HG03558 (cell line): Measurements from ENCODE around the gene POLA1.

Experiments
- ATAC-seq: cut with Tn5 transposase; IDR thresholded peaks from one replicate; pipeline ENCODE4 v1.9.1; 2021; ENCODE audit warnings: moderate number of reproducible peaks; ENCODE audit not compliant: unreplicated experiment; ENCODE audit errors: extremely low read depth

The POLA1 gene

DNA sequence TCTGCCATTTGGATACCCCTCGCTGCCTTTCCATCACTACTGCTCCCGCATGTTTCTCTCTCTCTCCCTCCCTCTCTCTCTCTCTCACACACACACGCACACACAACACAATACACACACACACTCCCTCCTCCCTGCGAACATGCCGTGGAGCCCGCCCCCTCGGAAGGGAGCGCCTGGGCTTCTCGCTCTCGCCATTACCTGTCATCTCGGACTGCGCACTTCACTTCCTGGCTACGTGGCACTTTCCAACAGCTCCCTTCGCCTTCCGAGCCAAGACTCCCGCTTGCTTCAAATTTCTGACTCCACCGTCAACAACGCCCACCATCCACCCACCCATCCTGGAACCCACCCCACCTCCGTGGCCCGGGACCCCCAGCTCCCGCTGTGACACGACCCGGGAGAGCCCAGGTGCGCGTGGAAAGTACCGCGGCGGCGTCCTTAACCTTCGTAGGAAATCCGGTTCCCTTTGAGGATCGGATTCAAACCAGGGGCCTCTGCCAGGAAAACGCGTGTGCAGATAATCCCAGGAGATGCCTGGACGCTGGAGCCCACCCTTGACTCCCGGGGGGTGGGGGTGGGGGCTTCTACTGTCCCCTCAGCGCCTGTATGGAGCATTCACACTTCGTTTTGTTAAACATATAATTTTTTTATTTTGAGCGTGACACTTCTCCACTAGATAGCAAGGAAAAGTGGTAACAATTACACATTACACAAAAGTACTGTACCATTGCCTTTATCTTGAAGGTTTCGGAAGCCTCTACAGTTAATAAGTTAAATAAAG is 309.5 kb downstream of the POLA1 start:
- ATAC-seq, result no peak

DNA sequence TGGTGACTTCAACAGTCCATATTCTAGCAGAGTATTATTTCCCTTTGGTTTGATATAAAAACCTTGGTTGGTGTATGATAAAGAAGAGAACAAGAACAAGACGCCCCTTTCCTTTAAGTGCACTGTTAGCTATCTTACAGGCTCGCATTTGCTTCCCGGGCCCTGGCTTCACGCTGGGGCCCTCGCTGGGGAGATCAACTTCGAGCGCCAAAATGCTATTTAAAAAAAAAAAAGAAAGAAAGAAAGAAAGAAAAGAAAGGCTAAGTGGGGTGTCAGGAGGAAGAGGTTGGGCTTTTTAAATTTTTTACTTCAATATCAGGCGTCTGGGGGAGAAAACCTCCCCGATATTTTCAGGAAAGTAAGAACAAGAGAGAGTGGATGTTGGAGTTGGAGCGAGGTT is 310.3 kb downstream of the POLA1 start:
- ATAC-seq, result no peak

- no peak for ATAC-seq
Observed at GRCh38 chrX:25004485-25005032, 310.8 kb downstream of the POLA1 start.

DNA sequence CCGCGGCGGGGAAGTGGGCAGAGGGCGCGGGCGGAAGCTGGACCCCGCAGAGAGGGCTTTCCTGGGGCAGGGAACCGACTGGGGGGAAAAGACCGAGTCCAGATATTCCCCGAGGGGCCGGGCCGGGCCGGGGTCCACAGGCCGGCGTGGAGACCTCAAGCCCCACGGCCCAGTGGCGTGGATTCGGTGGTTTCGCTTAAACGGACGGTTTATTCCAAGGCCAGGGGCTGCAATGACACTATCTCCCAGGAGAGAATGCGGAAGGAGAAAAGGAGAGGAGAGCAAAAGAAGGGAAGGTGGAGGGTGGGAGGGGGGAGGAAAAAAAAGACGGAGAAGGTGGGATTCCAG is 311.3 kb downstream of the POLA1 start:
- ATAC-seq, result no peak

GRCh38 chrX:25005382-25006185 is 311.9 kb downstream of the POLA1 start:
- ATAC-seq, result no peak

- ATAC-seq, result no peak
Observed at GRCh38 chrX:25006586-25007058, 312.9 kb downstream of the POLA1 start.

GRCh38 chrX:25007059-25008053 is 313.6 kb downstream of the POLA1 start:
- ATAC-seq, result no peak

- ATAC-seq, result no peak
Observed at GRCh38 chrX:25009407-25009806, 315.7 kb downstream of the POLA1 start.

DNA sequence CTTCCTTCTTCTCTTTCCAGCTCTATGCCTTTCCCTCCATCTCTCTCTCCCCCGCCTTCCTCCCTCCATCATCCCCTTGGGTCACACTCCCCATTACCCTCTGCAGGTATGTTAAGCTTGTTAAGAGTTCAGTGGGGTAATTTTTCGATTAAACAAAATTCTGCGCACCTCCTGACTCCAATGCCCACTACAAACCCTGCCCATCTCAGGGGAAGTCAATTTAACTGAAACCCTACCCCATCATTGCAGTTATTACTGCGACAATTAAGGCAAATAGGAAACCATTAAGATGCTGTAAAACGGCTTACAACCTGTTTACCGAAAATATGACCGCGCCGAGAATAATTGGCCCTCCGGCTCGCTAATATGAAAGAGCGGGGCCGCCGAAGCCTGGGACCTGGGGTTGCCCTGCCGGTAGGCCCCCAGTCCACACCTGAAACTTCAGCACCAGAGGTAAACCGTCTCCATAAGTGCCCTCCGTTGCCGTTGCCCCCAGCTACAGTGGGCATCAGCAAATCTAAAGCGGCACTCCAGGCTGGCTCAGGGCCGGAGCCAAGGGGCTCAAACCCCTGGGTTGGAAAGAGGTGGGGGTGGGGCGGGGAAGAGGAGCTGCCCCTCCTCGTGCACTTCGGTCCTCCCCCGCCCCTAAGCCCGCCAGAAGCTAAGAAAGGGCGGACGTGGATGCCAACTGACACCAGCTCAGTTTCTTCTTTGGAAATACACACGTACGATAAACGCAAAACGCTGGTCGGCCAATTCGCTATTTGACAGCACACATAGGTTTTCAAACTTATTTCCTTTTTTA is 317.3 kb downstream of the POLA1 start:
- no peak for ATAC-seq

DNA sequence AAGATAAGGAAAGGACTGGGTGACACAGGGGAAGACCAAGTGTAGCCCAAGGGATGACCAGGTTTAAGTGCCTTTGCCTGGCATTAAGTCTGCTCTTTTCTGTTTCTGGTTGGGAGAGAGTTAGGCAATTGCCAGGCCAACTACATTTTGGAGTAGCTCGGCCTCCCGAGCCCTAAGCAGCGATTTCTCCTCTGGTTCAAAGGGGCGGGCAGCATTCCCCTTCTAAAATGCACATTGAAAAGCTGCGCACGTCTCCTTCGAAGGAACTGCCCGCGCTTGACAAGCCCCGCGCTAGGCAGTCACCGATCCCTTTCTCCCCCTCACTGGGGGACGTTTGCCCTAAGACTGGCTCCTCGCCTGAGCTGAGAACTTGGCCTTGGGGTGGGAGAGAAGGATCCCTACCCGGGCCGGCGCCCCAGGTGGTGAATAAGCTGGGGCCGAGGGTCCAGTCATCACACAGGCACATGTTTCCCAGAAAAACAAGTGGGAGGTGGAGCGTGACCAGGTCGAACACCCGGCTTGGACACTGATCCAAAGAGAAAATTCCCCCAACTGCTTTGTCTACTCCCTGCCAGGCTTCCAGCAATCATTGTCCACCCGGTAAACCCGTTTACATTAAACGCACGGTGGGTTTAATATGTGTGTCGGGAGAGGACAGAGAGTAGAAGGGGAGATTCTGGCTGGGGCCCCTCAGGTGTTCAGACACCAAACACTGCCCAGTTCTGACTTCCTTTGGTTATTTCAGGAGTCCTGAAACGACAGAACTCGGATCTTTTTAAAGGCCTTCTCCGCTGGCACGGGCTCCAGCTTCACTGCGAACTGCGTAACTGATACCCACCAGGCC is 318.1 kb downstream of the POLA1 start:
- no peak for ATAC-seq

DNA sequence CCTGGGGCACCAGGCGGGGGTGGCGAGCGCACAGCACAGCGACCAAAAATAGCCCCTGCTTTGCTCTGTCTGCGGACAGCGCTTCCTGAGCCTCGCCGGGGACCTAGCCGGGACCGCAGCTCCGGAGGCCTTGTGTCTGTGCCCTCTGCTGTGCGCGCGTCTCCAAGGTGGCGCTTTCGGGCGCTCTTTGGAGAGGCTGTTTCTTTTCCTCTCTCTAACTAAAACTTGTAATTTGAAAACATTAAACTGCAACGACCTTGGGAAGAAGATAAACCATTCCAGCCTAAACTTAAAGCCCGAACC is 318.7 kb downstream of the POLA1 start:
- ATAC-seq, result no peak

GRCh38 chrX:25012793-25013631 is 319.3 kb downstream of the POLA1 start:
- no peak for ATAC-seq

DNA sequence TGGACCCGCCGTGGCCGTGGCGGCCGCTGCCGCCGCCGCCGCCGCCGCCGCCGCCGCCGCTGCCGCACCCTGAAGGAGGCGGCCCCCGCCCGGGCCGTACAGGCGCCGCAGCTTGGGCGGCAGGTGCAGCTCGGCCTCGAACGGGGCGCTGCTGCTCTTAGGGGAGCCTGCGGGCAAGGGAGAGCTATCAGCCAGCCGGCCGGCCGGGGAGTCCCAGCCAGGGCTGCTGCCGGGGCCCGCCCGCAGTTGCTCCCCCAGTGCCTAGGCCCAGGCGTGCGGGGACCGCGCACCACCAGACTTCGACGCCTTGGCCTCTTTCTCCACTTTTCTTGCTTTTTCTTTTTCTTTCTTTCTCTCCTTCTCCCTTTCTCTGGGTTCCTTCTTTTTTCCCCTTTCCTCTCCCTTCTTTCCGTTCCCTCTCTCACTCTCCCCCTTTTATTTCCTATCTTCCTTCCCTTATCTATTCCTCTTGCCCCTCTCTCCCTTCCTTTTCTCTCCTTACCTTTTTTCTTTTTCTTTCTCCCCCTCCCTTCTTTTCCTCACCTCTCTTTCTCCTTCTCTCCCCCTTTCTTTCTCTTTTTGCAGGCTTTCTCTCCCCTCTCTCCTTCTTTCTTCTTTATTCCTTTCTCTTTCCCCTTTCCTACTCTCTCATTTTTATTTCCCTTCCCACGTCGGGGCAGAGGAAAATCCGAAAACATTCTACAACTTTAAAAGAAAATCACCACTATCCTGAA is 320.1 kb downstream of the POLA1 start:
- ATAC-seq, result no peak

GRCh38 chrX:25014366-25014838 is 320.7 kb downstream of the POLA1 start:
- no peak for ATAC-seq

GRCh38 chrX:25015486-25016360 is 322.0 kb downstream of the POLA1 start, which contains the start of gene ARX:
TSS of gene ARX (minus strand) at chrX:25015965. CDS start at chrX:25015737, 228 bp downstream.
- no peak for ATAC-seq

DNA sequence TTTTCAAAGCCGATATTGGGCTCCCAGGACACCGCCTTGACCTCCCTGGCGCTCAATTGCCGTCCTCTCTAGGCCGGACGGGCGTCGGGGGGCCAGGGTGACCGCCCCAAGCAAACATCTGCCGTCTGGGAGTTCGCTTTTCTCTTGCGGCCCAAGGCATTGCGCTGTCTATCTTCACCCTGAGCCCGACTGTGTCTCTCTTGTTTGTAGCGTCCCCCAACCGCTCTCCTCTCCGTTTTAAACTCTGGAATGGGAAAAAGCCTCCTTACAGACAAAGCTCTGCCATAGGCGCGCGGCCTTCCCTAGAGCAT is 322.6 kb downstream of the POLA1 start:
- ATAC-seq, result no peak
